ENCODE results near the gene CXCR6. TPM values are rescaled to one million over a fixed set of nuclear protein-coding genes. Genes with fewer than 3 reads are reported as not detected.

CXCR6 gene
- total RNA-seq (under 1 TPM in 3 of 4 donors, not detected in 1; 0.36 to 0.95 (median 0.49) TPM), polyA plus RNA-seq (1 to 10 TPM in 1 of 3 donors, not detected in 2; 3.3 TPM)

- Histone ChIP-seq H3K4me3 (no peak within 1 kb of the TSS), H3K36me3 (peaks cover 0 to 28% (median 12%) of the 10 kb centered on the region in 4 donors), H3K9me3 (no peaks in the 10 kb centered on the region), H3K27ac (no peak within 1 kb of the TSS), H3K4me1 (peaks cover 0 to 51% (median 21%) of the 10 kb centered on the region in 4 donors), H3K27me3 (no peaks in the 10 kb centered on the region)
- TF ChIP-seq POLR2A (IDR thresholded peaks at IDR 0.05) (no peak), POLR2AphosphoS5 (IDR thresholded peaks at IDR 0.05) (no peak), EP300 (IDR thresholded peaks at IDR 0.05) (no peak)
- TF ChIP-seq, protein P1, sequence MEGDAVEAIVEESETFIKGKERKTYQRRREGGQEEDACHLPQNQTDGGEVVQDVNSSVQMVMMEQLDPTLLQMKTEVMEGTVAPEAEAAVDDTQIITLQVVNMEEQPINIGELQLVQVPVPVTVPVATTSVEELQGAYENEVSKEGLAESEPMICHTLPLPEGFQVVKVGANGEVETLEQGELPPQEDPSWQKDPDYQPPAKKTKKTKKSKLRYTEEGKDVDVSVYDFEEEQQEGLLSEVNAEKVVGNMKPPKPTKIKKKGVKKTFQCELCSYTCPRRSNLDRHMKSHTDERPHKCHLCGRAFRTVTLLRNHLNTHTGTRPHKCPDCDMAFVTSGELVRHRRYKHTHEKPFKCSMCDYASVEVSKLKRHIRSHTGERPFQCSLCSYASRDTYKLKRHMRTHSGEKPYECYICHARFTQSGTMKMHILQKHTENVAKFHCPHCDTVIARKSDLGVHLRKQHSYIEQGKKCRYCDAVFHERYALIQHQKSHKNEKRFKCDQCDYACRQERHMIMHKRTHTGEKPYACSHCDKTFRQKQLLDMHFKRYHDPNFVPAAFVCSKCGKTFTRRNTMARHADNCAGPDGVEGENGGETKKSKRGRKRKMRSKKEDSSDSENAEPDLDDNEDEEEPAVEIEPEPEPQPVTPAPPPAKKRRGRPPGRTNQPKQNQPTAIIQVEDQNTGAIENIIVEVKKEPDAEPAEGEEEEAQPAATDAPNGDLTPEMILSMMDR (IDR thresholded peaks at IDR 0.05): no peak
- DNase-seq: peak; percentile 37
- 82 to 86% methylated on average over 8 of the region's 8 CpGs for WGBS, 2 donors
- intact Hi-C loops (cut with DNase I): no loop called here
Measured at GRCh38 chr3:45943207-45943846, at the start of gene CXCR6. Gene CXCR6, plus strand, starts transcription at chr3:45943464. Its CDS starts 3,018 bp downstream, at chr3:45946482.

DNA sequence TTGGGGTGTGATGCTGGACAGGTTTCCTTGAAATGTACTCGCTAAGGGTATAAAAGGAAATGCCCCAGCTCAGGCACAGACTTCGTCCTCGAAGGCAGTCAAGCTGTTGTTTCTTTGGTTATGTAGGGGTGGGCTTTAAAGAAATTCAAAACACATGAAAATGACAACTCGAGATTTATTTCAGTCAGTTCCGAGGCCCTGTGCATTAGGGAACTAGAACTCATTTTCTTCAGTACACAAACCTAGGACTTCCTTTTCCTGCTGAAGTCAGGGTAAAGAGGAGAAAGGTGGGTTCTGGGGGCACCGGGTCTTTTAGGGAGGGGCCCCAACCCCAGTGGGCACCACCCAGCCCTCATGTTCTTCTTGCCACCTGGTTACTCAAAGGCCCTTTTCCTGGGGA, 49.2 kb upstream of the CXCR6 start:
- Histone ChIP-seq H3K27me3 (no peaks in the 10 kb centered on the region), H3K27ac (no peak overlapping the region), H3K4me1 (peaks cover 0 to 15% (median 9%) of the 10 kb centered on the region in 4 donors), H3K4me3 (no peak overlapping the region), H3K9me3 (no peaks in the 10 kb centered on the region), H3K36me3 (no peaks in the 10 kb centered on the region)
- TF ChIP-seq POLR2AphosphoS5 (IDR thresholded peaks at IDR 0.05) (no peak), POLR2A (IDR thresholded peaks at IDR 0.05) (no peak), EP300 (IDR thresholded peaks at IDR 0.05) (no peak)
- TF ChIP-seq, protein P1 (IDR thresholded peaks at IDR 0.05): no peak
- 45 to 81% methylated on average over 6 of the region's 6 CpGs for WGBS, 2 donors
- intact Hi-C loops (cut with DNase I): no loop called here
- DNase-seq: no peak

DNA sequence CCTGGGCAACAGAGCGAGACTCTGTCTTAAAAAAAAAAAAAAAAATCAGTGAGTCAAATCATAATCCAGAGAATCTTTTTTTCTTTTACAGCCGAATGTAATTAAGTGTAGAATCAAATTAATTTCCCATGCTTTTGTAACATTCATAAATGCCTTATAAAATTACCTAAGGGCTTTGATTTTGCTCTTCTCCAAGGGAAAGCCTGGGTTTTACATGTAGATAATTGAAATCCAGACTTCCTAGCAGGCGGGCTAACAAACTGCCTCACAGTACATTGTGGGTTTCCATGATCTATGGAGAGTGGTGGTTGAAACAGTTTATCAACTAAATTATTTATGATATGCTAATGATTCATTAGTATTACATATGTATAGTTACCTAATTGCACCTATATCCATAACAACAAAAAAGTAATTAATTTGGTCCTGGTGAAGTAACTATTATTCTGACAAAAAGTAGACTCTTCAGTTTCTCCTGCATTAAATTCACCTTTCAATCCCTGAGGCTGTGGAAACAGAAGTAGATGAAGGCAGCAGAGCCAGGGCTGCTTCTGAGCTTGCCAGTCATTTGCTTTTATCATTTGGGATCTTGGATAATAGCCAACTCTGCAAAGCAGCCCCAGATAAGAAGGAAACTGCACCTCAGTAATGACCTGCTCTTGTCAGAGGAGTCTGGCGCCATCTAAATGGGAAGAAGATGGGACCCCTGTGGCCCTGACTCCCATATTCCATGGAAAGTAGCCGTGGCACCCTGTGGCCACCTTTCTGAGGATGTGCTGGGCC, 47.4 kb upstream of the CXCR6 start:
- Histone ChIP-seq H3K4me3 (no peak overlapping the region), H3K9me3 (no peaks in the 10 kb centered on the region), H3K27me3 (no peaks in the 10 kb centered on the region), H3K27ac (no peak overlapping the region), H3K4me1 (peaks cover 0 to 15% (median 9%) of the 10 kb centered on the region in 4 donors), H3K36me3 (no peaks in the 10 kb centered on the region)
- DNase-seq: no peak
- intact Hi-C loops (cut with DNase I): no loop called here
- 94 to 96% methylated on average over 5 of the region's 5 CpGs for WGBS, 2 donors
- TF ChIP-seq, protein P1 (IDR thresholded peaks at IDR 0.05): no peak
- TF ChIP-seq EP300 (IDR thresholded peaks at IDR 0.05) (no peak), POLR2A (IDR thresholded peaks at IDR 0.05) (no peak), POLR2AphosphoS5 (IDR thresholded peaks at IDR 0.05) (no peak)

GRCh38 chr3:45896956-45897355, 46.3 kb upstream of the CXCR6 start:
- peak overlapping the region in 1 of 4 donors; percentile 10 for H3K27ac ChIP-seq
- 72 to 79% methylated on average over 3 of the region's 3 CpGs for WGBS, 2 donors
- H3K4me3 ChIP-seq: no peak overlapping the region
- peaks cover 0 to 15% (median 9%) of the 10 kb centered on the region in 4 donors for H3K4me1 ChIP-seq
- no peaks in the 10 kb centered on the region for H3K9me3 ChIP-seq
- no peak for DNase-seq
- TF ChIP-seq EP300 (IDR thresholded peaks at IDR 0.05): no peak
- TF ChIP-seq, protein P1 (IDR thresholded peaks at IDR 0.05): no peak
- TF ChIP-seq POLR2A (IDR thresholded peaks at IDR 0.05): no peak
- TF ChIP-seq POLR2AphosphoS5 (IDR thresholded peaks at IDR 0.05): no peak
- intact Hi-C loops (cut with DNase I): no loop called here
- H3K27me3 ChIP-seq: no peaks in the 10 kb centered on the region
- H3K36me3 ChIP-seq: no peaks in the 10 kb centered on the region
